Adrenal gland (tissue), 12 donors: Measurements from ENCODE around the gene CALCA. TPM values are rescaled to one million over a fixed set of nuclear protein-coding genes. Genes with fewer than 3 reads are reported as not detected.
"Not testable (repeated sequence)": the region's sequence is repeated elsewhere in the genome, so short reads cannot be mapped to it uniquely, and the experiment has no call there.

Source experiments
- DNase-seq, 7 donors: peaks; one replicate each; pipeline ENCODE4 v3.0.0-alpha.2; 2019 to 2020
- H3K27ac ChIP-seq, 5 donors: fragments of 200-600 bp; sonication (generic) in 4 of 5; 1 replicate in 3 of 5; 2 replicates in 2 of 5; pipeline versions ENCODE4 v1.5.1 to v1.8.0; 2016 to 2020; ENCODE audit warnings: mild to moderate bottlenecking in 1 of 5
- H3K27me3 ChIP-seq: fragments of 200-600 bp; 2 replicates; pipeline ENCODE4 v1.8.0; 2021
- H3K36me3 ChIP-seq, 2 donors: fragments of 200-600 bp; replicated peaks in 1 of 2; 1 replicate in 1 of 2; 2 replicates in 1 of 2; pipeline versions ENCODE4 v1.5.1 to v1.8.0; 2018 to 2022
- H3K4me1 ChIP-seq, 2 donors: fragments of 200-600 bp; replicated peaks in 1 of 2; 1 replicate in 1 of 2; 2 replicates in 1 of 2; pipeline versions ENCODE4 v1.5.1 to v1.8.0; 2018 to 2021
- H3K4me3 ChIP-seq, 4 donors: fragments of 200-600 bp; sonication (generic) in 3 of 4; one replicate each; pipeline ENCODE4 v1.5.1; 2016 to 2018
- H3K9me3 ChIP-seq, 3 donors: fragments of 200-600 bp; sonication (generic) in 1 of 3; replicated peaks in 1 of 3; 1 replicate in 2 of 3; 2 replicates in 1 of 3; pipeline versions ENCODE4 v1.5.1 to v1.8.0; 2016 to 2021
- POLR2A ChIP-seq, 2 donors: fragments of 450-650 bp; IDR thresholded peaks; one replicate each; pipeline ENCODE4 v1.6.1; 2017; ENCODE audit warnings: antibody characterized with exemption in 2 of 2, mild to moderate bottlenecking in 2 of 2, moderate library complexity in 1 of 2
- WGBS, 4 donors: extraction: QIAGEN DNeasy Blood & Tissue Kit in 2 of 4; methylation state at CpG; one replicate each; pipeline versions ENCODE4 v1.1.5 to v1.1.7; 2013 to 2017; 5-methylcytosine and 5-hydroxymethylcytosine counted together
- intact Hi-C, 2 donors: fragments of 100-400 bp; cut with DNase I; formaldehyde crosslinking; loops; one replicate each; pipeline versions ENCODE4 v1.14.1 to v1.15.0; 2022 to 2023
- polyA plus RNA-seq, 3 donors: library from polyadenylated mRNA; stranded (reverse); fragments of 200-250 nt in 2 of 3; fragments of 350-450 nt in 1 of 3; fragmentation: Illumina TruSeq in 1 of 3; extraction: RNeasy Lipid Tissue Mini Kit (QIAGEN cat#74804) in 1 of 3; gene quantifications; one replicate each; pipeline ENCODE4 v1.2.3, GENCODE V29; 2013 to 2014
- total RNA-seq, 9 donors: library from RNA; depleted of rRNA in 4 of 9; stranded (reverse); fragments of >200 nt in 4 of 9; fragments of 120-200 nt in 1 of 9; fragmentation: NEBNext Ultra II Directional in 1 of 9; extraction: Animal tissue kit (Norgen Biotek cat#: 25700) in 1 of 9; gene quantifications; one replicate each; pipeline versions ENCODE4 v1.1.0 to v1.2.4, GENCODE V29; 2013 to 2023
- TF ChIP-seq, protein P1 (sequence below), 6 experiments: fragments of 450-650 bp in 4 of 6; fragments of 200-600 bp in 2 of 6; sonication (generic) in 1 of 6; IDR thresholded peaks; 1 replicate in 5 of 6; 2 replicates in 1 of 6; pipeline versions ENCODE4 v1.5.1 to v1.8.0; 2016 to 2021; ENCODE audit warnings: antibody characterized with exemption in 6 of 6, mild to moderate bottlenecking in 2 of 6, moderate library complexity in 1 of 6
- donor health status: healthy with polysubstance abuse.
- donor health status: Bipolar disorder and iron deficiency.
- donor health status: DM: yes; HTN: yes; CAD: no.
- donor health status: DM: no; HTN: no; CAD: no.
- donor health status: DM: no; HTN: no; CAD: no.
- donor health status: DM: yes; HTN: yes; CAD: no.

CALCA gene
- total and polyA plus RNA-seq, 12 donors: 0.34 to 2.2 (median 0.95) TPM; not detected in 9

DNA sequence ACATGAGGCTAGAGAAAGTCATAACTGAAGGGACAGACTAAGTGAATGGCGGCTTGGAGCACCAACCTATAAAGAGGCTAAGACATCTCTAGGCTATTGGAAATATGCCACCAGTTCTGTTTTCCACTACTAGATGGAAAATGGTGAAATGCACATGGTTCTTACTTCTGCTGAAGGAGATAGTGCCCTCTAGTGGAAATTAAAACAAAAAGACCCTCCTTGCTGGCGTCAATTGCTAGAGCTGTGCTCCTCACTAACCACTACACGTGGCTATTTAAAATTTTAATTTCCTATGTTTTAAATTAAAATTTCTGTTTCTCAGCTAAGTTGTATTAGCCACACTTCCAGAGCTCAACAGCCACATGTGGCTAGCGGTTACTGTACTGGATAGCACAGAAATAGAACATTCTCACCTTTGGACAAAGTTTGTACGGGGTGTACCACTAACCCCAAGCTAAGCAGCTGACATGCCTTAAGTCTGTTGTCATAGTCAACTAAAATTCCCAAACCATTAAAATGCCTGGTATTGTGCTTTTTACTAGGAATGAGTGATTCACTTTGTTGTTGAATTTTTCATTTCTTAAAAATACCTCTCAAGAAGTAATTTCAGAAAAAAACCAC lies 34.1 kb upstream of the CALCA start:
- no peak for DNase-seq
- intact Hi-C loops: no loop called here
- 43 to 52% (median 48%) methylated on average over 5 of the region's 5 CpGs for WGBS, 4 donors

DNA sequence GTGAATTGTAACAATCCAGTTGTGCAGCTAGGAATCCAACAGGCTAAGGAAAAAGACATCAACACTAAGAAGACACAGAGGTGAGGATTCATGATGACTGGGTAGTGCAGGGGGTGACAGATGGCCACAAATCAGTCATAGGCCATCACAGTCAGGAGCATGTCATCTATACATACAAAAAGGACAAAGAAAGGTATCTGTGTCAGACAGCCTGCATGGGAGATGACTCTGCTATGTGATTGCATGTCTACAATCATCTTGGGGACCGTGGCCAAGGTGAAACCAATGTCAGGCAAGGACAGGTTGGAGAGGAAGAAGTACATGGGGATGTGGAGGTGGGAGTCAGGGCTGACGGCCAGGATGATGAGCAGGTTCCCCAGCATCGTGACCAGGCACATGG lies 16.0 kb upstream of the CALCA start:
- DNase-seq, H3K4me1 ChIP-seq, H3K9me3 ChIP-seq, H3K4me3 ChIP-seq, intact Hi-C loops, H3K27ac ChIP-seq, H3K27me3 ChIP-seq, H3K36me3 ChIP-seq: not testable (repeated sequence)
- WGBS, 4 donors: 37 to 68% (median 62%) methylated on average over 3 of the region's 3 CpGs

More for the DNA sequence above, 34.1 kb upstream of the CALCA start:
- Histone ChIP-seq H3K9me3 (no peaks in the 10 kb centered on the region), H3K4me1 (no peaks in the 10 kb centered on the region), H3K36me3 (no peaks in the 10 kb centered on the region), H3K27me3 (no peaks in the 10 kb centered on the region), H3K27ac (no peak overlapping the region), H3K4me3 (no peak overlapping the region)
- no peak for TF ChIP-seq POLR2A (IDR thresholded peaks at IDR 0.05)
- TF ChIP-seq, protein P1, sequence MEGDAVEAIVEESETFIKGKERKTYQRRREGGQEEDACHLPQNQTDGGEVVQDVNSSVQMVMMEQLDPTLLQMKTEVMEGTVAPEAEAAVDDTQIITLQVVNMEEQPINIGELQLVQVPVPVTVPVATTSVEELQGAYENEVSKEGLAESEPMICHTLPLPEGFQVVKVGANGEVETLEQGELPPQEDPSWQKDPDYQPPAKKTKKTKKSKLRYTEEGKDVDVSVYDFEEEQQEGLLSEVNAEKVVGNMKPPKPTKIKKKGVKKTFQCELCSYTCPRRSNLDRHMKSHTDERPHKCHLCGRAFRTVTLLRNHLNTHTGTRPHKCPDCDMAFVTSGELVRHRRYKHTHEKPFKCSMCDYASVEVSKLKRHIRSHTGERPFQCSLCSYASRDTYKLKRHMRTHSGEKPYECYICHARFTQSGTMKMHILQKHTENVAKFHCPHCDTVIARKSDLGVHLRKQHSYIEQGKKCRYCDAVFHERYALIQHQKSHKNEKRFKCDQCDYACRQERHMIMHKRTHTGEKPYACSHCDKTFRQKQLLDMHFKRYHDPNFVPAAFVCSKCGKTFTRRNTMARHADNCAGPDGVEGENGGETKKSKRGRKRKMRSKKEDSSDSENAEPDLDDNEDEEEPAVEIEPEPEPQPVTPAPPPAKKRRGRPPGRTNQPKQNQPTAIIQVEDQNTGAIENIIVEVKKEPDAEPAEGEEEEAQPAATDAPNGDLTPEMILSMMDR (IDR thresholded peaks at IDR 0.05): peak in 2 of 6 experiments; percentile 7 to 27

DNA sequence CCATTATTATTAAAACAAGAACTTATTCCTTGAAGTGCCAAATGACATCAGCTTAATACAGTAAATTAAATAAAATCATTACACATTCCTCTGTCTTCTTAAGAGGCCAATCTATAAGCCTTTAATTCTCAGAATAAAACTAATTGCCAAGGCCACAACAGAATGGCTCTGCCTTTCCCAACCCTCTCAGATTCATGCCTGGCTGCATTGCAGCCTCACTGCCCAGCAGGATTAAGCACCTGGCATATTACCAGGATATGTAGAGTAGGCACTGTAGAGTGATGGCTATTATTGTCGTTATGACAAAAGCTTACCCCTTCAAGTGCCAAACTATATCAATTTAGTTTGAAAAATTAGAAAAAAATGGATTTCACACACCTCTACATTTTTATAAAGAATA lies 9.4 kb upstream of the CALCA start:
- Histone ChIP-seq H3K36me3 (no peaks in the 10 kb centered on the region), H3K9me3 (no peaks in the 10 kb centered on the region), H3K27ac (no peak overlapping the region), H3K4me3 (no peak overlapping the region), H3K4me1 (no peaks in the 10 kb centered on the region), H3K27me3 (peaks cover 3% of the 10 kb centered on the region)
- DNase-seq: no peak
- intact Hi-C loops: no loop called here
- 41 to 71% (median 60%) methylated on average over 1 of the region's 1 CpG for WGBS, 4 donors
- TF ChIP-seq, protein P1 (IDR thresholded peaks at IDR 0.05): no peak
- no peak for TF ChIP-seq POLR2A (IDR thresholded peaks at IDR 0.05)

DNA sequence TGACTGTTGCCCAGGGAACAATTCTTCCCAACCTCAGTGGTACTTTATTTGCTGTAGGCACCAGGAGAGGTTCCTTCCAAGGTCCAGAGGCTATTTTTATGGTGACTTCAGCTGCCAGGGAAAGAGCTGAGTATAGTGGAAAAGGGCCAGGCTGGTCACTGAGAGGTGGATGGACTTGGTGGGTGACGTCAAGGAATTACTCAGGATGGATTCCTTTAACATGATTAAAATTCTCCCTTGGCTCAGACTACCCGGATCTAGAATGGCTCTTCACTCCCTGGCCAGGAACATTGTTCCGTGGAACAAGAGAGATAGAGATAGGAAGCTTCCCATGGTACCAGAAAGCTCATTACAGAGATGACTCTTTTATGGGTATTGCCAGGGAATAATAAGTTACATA lies 8.7 kb upstream of the CALCA start:
- Histone ChIP-seq H3K27ac (no peak overlapping the region), H3K27me3 (peaks cover 3% of the 10 kb centered on the region), H3K4me3 (no peak overlapping the region), H3K4me1 (no peaks in the 10 kb centered on the region), H3K9me3 (no peaks in the 10 kb centered on the region), H3K36me3 (no peaks in the 10 kb centered on the region)
- TF ChIP-seq, protein P1 (IDR thresholded peaks at IDR 0.05): no peak
- no peak for TF ChIP-seq POLR2A (IDR thresholded peaks at IDR 0.05)
- no peak for DNase-seq
- intact Hi-C loops: no loop called here
- 59 to 71% (median 64%) methylated on average over 3 of the region's 3 CpGs for WGBS, 4 donors
